GM19043 (cell line): ENCODE data around the gene NHLH1.
"Not testable (repeated sequence)": the region's sequence is repeated elsewhere in the genome, so short reads cannot be mapped to it uniquely, and the experiment has no call there.

ENCODE experiments used
- ATAC-seq: cut with Tn5 transposase; IDR thresholded peaks from one replicate; pipeline ENCODE4 v1.9.1; 2021; ENCODE audit warnings: low read depth; ENCODE audit not compliant: unreplicated experiment

Gene NHLH1

GRCh38 chr1:160375788-160376524, 9.1 kb downstream of the NHLH1 start:
- ATAC-seq: no peak

GRCh38 chr1:160376525-160377131, 9.8 kb downstream of the NHLH1 start:
- ATAC-seq: peak; percentile 62

- no peak for ATAC-seq
These were observed 10.8 kb downstream of the NHLH1 start for GRCh38 chr1:160377585-160378206.

GRCh38 chr1:160384812-160385211, 17.9 kb downstream of the NHLH1 start:
- ATAC-seq: not testable (repeated sequence)

GRCh38 chr1:160388406-160388805, 21.5 kb downstream of the NHLH1 start:
- ATAC-seq: not testable (repeated sequence)

- ATAC-seq: no peak
These were observed 27.8 kb downstream of the NHLH1 start for GRCh38 chr1:160394673-160395072.

GRCh38 chr1:160397651-160398050, 30.8 kb downstream of the NHLH1 start:
- no peak for ATAC-seq

GRCh38 chr1:160398823-160399222, 32.0 kb downstream of the NHLH1 start:
- ATAC-seq: no peak

- ATAC-seq: no peak
These were observed 32.8 kb downstream of the NHLH1 start for GRCh38 chr1:160399544-160400222.

GRCh38 chr1:160400223-160400645, 33.4 kb downstream of the NHLH1 start, which contains the start of gene VANGL2:
VANGL2 (plus strand) TSS chr1:160400564; CDS start chr1:160415838, 15,274 bp downstream.
- no peak for ATAC-seq

GRCh38 chr1:160400646-160401486, 34.0 kb downstream of the NHLH1 start:
- ATAC-seq: no peak

- ATAC-seq: no peak
These were observed 34.6 kb downstream of the NHLH1 start for GRCh38 chr1:160401487-160401805.

- ATAC-seq: no peak
These were observed 35.3 kb downstream of the NHLH1 start for GRCh38 chr1:160402001-160402795.

GRCh38 chr1:160403244-160403643, 36.4 kb downstream of the NHLH1 start:
- no peak for ATAC-seq

- no peak for ATAC-seq
These were observed 37.2 kb downstream of the NHLH1 start for GRCh38 chr1:160404094-160404493.

- no peak for ATAC-seq
These were observed 38.5 kb downstream of the NHLH1 start for GRCh38 chr1:160405331-160405877.

- no peak for ATAC-seq
These were observed 39.5 kb downstream of the NHLH1 start for GRCh38 chr1:160406131-160406968.
